GM18511 (cell line): ENCODE results near the gene FAR2.

Source experiments
- ATAC-seq: cut with Tn5 transposase; IDR thresholded peaks from one replicate; pipeline ENCODE4 v1.9.1; 2021; ENCODE audit warnings: mild to moderate bottlenecking, moderate library complexity; ENCODE audit not compliant: unreplicated experiment

Gene FAR2

GRCh38 chr12:29201296-29201695 lies 52.2 kb downstream of the FAR2 start:
- ATAC-seq: no peak

GRCh38 chr12:29201746-29202145 lies 52.7 kb downstream of the FAR2 start:
- no peak for ATAC-seq

DNA sequence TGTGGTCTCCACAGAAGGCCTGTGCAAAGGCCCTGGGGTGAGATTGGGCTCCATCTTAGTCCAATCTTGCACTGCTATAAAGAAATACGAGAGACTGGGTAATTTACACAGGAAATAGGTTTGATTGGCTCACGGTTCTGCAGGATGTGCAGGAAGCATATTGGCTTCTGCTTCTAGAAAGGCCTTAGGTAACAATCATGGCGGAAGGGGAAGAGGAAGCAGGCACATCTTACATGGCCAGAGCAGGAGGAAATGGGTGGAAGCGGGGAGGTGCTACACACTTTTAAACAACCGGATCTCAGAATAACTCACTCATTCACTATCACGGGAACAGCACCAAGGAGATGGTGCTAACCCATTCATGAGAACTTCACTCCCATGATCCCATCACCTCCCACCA lies 55.4 kb downstream of the FAR2 start:
- ATAC-seq: no peak

DNA sequence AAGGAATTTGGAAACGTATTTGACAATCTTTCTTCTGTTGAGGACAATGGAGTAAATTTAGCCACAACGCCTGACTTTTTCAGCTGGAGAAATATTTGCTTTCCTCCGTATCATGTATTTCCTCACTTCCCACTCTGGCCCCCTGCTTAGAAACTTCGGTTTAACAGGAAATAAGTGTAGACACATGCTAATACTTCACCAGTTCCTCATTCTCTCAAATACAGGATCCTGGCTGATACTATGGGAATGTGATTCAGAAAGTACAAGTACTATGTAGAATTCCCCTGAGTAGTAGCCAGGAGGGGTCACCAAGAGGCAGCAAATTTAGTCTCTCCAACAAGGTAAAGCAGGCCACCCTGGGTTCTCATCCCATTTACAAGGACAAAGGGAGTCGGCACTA lies 58.0 kb downstream of the FAR2 start:
- ATAC-seq: no peak

GRCh38 chr12:29208060-29208459 lies 59.0 kb downstream of the FAR2 start:
- peak; percentile 81 for ATAC-seq

DNA sequence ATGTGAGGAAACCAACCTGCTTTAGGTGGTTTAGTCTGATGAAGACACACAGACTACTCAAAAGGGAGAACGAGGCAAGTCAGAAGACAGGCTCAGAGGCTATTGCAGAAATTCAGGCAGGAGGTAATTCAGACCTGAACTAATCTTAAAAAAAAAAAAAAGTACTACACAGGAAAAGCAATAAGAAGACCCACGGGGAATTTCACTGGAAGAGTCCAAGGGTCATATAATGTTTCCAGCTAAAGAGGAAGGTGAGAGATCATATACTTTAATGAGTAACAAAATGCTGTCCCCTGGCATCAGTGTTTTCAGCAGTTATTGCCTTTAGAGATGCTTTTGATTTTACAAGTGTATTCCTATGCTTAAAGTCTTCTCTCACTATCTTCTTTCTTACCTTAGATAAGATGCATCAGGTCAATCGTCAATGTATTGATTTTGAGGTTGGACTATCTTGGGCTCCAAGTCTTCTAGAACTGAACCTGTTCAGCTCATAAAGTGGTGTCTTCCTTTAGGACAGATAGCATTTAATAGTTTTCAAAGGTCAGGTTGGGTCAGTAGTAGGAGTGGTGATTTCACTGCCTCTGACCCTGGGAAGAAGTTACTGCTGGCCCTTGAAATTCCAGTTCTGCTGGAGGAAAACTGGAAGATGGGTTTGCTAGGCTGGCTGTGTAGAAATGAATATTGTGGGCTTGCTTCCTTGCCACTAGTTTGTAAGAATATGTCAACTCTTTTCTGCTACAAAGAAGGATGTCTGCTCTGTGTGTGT lies 60.0 kb downstream of the FAR2 start:
- ATAC-seq: no peak

DNA sequence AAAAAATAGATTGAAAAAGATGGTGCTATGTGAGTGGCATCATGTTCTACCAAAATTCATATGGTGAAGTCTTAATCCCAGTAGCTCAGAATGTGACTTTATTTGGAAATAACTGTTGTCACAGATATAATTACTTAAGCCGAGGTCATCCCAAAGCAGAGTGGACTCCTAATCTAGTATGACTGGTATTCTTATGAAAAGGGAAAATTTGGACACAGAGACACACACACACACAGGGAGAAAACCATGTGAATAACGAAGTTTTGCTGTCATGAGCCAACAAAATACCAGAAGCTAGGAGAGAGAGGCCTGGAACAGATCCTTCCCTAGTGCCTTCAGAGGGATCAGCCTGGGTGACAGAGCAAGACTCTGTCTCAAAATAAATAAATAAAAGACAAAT lies 62.6 kb downstream of the FAR2 start:
- ATAC-seq: no peak

DNA sequence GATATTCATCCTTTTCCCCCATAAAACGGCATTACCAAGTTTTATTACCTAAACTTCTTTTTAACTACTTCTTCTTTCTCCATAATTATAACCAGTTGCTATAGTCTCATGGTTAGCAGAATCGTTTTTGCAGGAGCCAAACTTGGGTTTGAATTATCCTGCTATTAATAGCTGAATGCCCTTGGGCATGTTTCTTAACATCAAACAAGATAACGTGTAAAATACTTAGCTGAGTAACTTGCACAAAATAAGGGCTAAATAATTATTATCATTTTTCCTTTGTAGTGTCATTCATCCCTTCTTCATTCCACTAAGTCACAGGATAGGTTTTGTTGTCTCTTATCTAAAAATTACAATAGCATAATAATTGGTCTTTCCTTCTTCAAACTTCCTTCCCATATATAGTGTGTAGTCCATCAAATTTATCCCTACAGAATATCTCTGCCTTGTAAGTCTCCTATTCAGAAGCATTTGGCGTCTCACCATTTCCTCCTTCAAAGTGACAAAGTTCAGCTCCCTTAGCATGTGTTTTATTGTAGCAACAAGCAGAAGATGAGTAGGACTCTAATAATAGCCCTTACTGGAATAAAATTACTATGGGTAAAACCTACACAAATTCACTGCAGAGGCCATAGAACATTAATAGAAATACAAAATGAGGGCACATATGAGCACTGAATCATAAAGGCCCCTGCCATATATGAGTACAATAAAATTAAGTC lies 63.8 kb downstream of the FAR2 start:
- no peak for ATAC-seq

GRCh38 chr12:29216266-29216665 lies 67.2 kb downstream of the FAR2 start:
- no peak for ATAC-seq

GRCh38 chr12:29216797-29217575 lies 67.9 kb downstream of the FAR2 start:
- no peak for ATAC-seq

DNA sequence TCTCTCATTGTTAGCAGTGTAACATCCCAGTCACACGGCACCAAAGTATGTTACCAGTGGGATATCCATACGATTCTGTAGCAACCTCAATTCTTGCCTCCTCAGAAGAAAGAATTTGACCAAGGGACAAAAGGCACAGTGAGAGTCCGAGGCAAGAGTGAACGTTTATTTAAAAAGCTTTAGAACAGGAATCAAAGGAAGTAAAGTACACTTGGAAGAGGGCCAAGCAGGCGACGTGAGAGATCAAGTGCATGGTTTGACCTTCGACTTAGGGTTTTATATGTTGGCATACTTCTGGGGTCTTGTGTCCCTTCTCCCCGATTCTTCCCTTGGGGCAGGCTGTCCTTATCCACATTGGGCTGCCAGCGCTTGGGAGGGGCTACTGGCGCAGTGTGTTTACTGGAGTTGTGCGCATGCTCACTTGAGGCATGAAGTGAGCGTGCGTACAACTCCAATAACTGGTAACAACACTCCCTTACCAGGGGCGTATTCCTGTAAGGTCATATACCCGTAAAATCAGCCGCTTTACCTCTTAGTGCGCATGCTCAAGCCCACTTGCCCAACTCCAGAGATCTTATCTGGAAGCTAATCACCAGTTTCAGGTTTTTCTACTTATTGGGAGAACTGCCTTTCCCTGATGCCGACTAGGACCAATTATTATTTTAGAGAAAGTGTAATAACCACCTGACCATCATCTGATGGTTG lies 71.7 kb downstream of the FAR2 start:
- no peak for ATAC-seq

GRCh38 chr12:29222200-29222599 lies 73.1 kb downstream of the FAR2 start:
- no peak for ATAC-seq

- no peak for ATAC-seq
Observed at GRCh38 chr12:29223426-29223825, 74.3 kb downstream of the FAR2 start.

- no peak for ATAC-seq
Observed at GRCh38 chr12:29223956-29224543, 75.0 kb downstream of the FAR2 start.

DNA sequence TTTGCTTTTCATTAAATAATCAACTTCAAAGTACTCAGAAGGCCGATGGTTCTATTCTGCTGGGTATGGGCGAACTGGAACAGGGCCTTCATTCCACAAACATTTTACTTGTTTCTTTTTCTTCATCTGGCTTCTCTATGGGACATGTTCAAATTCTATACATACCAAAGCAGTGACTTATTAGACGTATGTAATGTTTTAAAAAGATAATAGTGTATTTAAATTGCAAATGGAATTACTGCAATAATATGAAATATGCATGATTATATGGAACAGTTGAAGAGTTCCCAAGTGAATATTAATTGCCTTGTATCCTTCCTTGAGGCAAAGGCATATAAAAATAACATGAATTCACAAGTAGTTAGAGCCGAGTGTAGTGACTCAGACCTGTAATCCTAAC lies 75.5 kb downstream of the FAR2 start:
- no peak for ATAC-seq

GRCh38 chr12:29225834-29226233 lies 76.8 kb downstream of the FAR2 start:
- ATAC-seq: no peak

DNA sequence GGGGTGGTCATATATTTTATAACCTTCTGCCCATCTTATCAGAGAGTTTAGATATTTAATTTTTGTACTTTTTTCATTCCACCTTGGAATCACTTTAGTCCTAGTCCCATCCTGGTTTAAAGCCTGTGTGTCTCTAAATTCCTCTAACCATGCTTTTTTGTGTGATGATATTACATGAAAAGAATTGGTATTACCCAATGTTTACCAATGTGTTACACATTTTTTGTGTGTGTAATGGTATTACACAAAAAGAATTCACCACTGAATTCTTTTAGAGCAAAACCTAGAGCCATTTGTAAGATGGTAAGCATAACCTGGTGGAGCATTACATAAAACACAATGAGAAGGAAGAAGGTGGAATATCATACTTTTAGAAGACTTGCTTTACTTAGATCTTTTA lies 77.5 kb downstream of the FAR2 start:
- ATAC-seq: no peak

GRCh38 chr12:29228474-29229157 lies 79.5 kb downstream of the FAR2 start:
- no peak for ATAC-seq

DNA sequence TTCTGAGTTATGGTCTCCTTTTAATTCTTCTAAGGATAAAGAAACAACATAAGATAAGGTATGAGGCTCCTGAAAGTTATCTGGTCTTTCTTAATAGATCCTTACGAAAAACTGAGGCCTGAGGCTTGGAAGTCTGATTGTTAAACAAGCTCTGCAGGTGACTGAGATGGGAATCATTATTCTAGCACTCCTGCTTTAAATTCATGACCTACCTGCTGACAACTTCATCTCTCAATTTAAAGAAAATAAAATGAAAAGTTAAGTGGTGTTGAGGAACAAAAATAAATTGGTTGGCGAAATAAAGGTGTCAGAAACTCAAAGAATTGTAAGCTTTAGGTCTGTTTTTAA lies 80.1 kb downstream of the FAR2 start:
- no peak for ATAC-seq

- no peak for ATAC-seq
Observed at GRCh38 chr12:29229937-29230336, 80.9 kb downstream of the FAR2 start.
